Fibroblast of upper back skin (primary cell): ENCODE results near the gene SUMO4.
"Not testable (repeated sequence)": the region's sequence is repeated elsewhere in the genome, so short reads cannot be mapped to it uniquely, and the experiment has no call there.

Source experiments
- DNase-seq: peaks from one replicate; pipeline ENCODE4 v3.0.0-alpha.2; 2013

Gene SUMO4

GRCh38 chr6:149433881-149434280 is 33.8 kb downstream of the SUMO4 start:
- no peak for DNase-seq

GRCh38 chr6:149435919-149436586 is 36.0 kb downstream of the SUMO4 start:
- DNase-seq, result no peak

GRCh38 chr6:149436647-149437046 is 36.6 kb downstream of the SUMO4 start:
- DNase-seq, result no peak

- DNase-seq, result no peak
These were observed 37.1 kb downstream of the SUMO4 start for GRCh38 chr6:149437212-149437611.

- no peak for DNase-seq
These were observed 38.8 kb downstream of the SUMO4 start for GRCh38 chr6:149438855-149439254.

- DNase-seq, result no peak
These were observed 39.6 kb downstream of the SUMO4 start for GRCh38 chr6:149439626-149440025.

- DNase-seq, result peak; percentile 49
These were observed 40.9 kb downstream of the SUMO4 start for GRCh38 chr6:149440735-149441671.

GRCh38 chr6:149441740-149442139 is 41.7 kb downstream of the SUMO4 start:
- no peak for DNase-seq

GRCh38 chr6:149443411-149444181 is 43.5 kb downstream of the SUMO4 start:
- DNase-seq, result peak; percentile 90

GRCh38 chr6:149444360-149445094 is 44.5 kb downstream of the SUMO4 start:
- not testable (repeated sequence) for DNase-seq

GRCh38 chr6:149445095-149445466 is 45.0 kb downstream of the SUMO4 start:
- no peak for DNase-seq

- DNase-seq, result no peak
These were observed 45.5 kb downstream of the SUMO4 start for GRCh38 chr6:149445573-149445972.

GRCh38 chr6:149446791-149447376 is 46.8 kb downstream of the SUMO4 start:
- DNase-seq, result no peak

GRCh38 chr6:149448821-149449453 is 48.9 kb downstream of the SUMO4 start:
- no peak for DNase-seq

- DNase-seq, result no peak
These were observed 50.0 kb downstream of the SUMO4 start for GRCh38 chr6:149449831-149450678.
